HepG2 (cell line): ENCODE measurements around the gene ABCA8.

Source experiments
- ATF7-NPFF ChIP-seq: sonication (generic); formaldehyde crosslinking; IDR thresholded peaks from 2 replicates; pipeline ENCODE4 v1.8.1; 2023; ENCODE audit warnings: mild to moderate bottlenecking, low read depth, missing genetic modification reagents, moderate library complexity
- FOXM1 ChIP-seq: sonication (generic); formaldehyde crosslinking; IDR thresholded peaks from 2 replicates; pipeline ENCODE4 v1.5.0; 2020; ENCODE audit warnings: missing genetic modification reagents
- HDAC2 ChIP-seq: sonication (generic); formaldehyde crosslinking; IDR thresholded peaks from 2 replicates; pipeline ENCODE4 v1.4.0; 2020; ENCODE audit warnings: missing genetic modification reagents
- POLR2A ChIP-seq, 2 experiments: IDR thresholded peaks; 2 replicates each; pipeline ENCODE4 v1.6.1; 2011; ENCODE audit warnings: low read depth in 2 of 2, low read length in 2 of 2, mild to moderate bottlenecking in 1 of 2, moderate library complexity in 1 of 2; ENCODE audit not compliant: insufficient read depth in 1 of 2
- TAF1 ChIP-seq: sonication (generic); formaldehyde crosslinking; IDR thresholded peaks from 2 replicates; pipeline ENCODE4 v1.4.0; 2020; ENCODE audit warnings: missing genetic modification reagents
- TF ChIP-seq, protein P1 (sequence below): sonication (generic); formaldehyde crosslinking; IDR thresholded peaks from 2 replicates; pipeline ENCODE4 v1.5.1; 2020; ENCODE audit warnings: missing genetic modification reagents, mild to moderate bottlenecking, borderline replicate concordance
- TF ChIP-seq, protein P2 (sequence below): sonication (generic); formaldehyde crosslinking; IDR thresholded peaks from 2 replicates; pipeline ENCODE4 v1.4.0; 2020; ENCODE audit warnings: missing genetic modification reagents
- TF ChIP-seq, protein P3 (sequence below): sonication (generic); formaldehyde crosslinking; IDR thresholded peaks from 2 replicates; pipeline ENCODE4 v1.5.0; 2020; ENCODE audit warnings: mild to moderate bottlenecking, missing genetic modification reagents, moderate library complexity
- TF ChIP-seq, protein P4 (sequence below), 2 experiments: IDR thresholded peaks; 2 replicates each; pipeline ENCODE4 v1.6.1; 2011 to 2012; ENCODE audit warnings: low read length in 2 of 2, borderline replicate concordance in 1 of 2, low read depth in 1 of 2, mild to moderate bottlenecking in 1 of 2, moderate library complexity in 1 of 2
- TF ChIP-seq, protein P5 (sequence below): sonication (generic); formaldehyde crosslinking; IDR thresholded peaks from 2 replicates; pipeline ENCODE4 v1.5.0; 2020; ENCODE audit warnings: mild to moderate bottlenecking, missing genetic modification reagents

DNA sequence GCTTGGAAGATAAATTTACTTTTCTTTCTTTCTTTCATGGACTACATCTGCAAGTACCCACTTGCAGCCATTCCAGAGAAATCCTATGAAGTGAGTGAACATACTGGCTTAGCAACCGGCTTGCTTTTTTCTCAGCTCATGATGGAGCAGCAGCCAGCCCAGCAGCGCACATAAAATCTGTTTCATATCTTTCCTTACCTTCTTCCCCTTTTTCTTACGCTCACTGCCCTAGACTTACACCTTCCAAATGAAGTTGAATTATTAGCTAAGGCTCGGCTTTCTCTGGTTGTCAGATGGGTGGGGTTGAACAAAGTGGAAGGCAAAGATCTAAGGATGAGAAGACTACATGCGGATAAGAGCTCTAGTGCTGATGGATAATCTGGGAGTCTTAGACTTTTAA, 13.9 kb upstream of the ABCA8 start:
- TF ChIP-seq, protein P1, sequence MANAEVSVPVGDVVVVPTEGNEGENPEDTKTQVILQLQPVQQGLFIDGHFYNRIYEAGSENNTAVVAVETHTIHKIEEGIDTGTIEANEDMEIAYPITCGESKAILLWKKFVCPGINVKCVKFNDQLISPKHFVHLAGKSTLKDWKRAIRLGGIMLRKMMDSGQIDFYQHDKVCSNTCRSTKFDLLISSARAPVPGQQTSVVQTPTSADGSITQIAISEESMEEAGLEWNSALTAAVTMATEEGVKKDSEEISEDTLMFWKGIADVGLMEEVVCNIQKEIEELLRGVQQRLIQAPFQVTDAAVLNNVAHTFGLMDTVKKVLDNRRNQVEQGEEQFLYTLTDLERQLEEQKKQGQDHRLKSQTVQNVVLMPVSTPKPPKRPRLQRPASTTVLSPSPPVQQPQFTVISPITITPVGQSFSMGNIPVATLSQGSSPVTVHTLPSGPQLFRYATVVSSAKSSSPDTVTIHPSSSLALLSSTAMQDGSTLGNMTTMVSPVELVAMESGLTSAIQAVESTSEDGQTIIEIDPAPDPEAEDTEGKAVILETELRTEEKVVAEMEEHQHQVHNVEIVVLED (CRISPR knock-in tag), result no peak
- TF ChIP-seq FOXM1 (CRISPR knock-in tag), result no peak
- TF ChIP-seq, protein P2, sequence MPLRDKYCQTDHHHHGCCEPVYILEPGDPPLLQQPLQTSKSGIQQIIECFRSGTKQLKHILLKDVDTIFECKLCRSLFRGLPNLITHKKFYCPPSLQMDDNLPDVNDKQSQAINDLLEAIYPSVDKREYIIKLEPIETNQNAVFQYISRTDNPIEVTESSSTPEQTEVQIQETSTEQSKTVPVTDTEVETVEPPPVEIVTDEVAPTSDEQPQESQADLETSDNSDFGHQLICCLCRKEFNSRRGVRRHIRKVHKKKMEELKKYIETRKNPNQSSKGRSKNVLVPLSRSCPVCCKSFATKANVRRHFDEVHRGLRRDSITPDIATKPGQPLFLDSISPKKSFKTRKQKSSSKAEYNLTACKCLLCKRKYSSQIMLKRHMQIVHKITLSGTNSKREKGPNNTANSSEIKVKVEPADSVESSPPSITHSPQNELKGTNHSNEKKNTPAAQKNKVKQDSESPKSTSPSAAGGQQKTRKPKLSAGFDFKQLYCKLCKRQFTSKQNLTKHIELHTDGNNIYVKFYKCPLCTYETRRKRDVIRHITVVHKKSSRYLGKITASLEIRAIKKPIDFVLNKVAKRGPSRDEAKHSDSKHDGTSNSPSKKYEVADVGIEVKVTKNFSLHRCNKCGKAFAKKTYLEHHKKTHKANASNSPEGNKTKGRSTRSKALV (CRISPR knock-in tag), result no peak
- TF ChIP-seq, protein P3, sequence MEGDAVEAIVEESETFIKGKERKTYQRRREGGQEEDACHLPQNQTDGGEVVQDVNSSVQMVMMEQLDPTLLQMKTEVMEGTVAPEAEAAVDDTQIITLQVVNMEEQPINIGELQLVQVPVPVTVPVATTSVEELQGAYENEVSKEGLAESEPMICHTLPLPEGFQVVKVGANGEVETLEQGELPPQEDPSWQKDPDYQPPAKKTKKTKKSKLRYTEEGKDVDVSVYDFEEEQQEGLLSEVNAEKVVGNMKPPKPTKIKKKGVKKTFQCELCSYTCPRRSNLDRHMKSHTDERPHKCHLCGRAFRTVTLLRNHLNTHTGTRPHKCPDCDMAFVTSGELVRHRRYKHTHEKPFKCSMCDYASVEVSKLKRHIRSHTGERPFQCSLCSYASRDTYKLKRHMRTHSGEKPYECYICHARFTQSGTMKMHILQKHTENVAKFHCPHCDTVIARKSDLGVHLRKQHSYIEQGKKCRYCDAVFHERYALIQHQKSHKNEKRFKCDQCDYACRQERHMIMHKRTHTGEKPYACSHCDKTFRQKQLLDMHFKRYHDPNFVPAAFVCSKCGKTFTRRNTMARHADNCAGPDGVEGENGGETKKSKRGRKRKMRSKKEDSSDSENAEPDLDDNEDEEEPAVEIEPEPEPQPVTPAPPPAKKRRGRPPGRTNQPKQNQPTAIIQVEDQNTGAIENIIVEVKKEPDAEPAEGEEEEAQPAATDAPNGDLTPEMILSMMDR (CRISPR knock-in tag), result no peak
- TF ChIP-seq, protein P4, sequence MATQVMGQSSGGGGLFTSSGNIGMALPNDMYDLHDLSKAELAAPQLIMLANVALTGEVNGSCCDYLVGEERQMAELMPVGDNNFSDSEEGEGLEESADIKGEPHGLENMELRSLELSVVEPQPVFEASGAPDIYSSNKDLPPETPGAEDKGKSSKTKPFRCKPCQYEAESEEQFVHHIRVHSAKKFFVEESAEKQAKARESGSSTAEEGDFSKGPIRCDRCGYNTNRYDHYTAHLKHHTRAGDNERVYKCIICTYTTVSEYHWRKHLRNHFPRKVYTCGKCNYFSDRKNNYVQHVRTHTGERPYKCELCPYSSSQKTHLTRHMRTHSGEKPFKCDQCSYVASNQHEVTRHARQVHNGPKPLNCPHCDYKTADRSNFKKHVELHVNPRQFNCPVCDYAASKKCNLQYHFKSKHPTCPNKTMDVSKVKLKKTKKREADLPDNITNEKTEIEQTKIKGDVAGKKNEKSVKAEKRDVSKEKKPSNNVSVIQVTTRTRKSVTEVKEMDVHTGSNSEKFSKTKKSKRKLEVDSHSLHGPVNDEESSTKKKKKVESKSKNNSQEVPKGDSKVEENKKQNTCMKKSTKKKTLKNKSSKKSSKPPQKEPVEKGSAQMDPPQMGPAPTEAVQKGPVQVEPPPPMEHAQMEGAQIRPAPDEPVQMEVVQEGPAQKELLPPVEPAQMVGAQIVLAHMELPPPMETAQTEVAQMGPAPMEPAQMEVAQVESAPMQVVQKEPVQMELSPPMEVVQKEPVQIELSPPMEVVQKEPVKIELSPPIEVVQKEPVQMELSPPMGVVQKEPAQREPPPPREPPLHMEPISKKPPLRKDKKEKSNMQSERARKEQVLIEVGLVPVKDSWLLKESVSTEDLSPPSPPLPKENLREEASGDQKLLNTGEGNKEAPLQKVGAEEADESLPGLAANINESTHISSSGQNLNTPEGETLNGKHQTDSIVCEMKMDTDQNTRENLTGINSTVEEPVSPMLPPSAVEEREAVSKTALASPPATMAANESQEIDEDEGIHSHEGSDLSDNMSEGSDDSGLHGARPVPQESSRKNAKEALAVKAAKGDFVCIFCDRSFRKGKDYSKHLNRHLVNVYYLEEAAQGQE (IDR thresholded peaks at IDR 0.05; ENCODE audit: borderline replicate concordance in 1 of 2, low read depth in 1 of 2, low read length in 2 of 2), result no peak
- TF ChIP-seq, protein P5, sequence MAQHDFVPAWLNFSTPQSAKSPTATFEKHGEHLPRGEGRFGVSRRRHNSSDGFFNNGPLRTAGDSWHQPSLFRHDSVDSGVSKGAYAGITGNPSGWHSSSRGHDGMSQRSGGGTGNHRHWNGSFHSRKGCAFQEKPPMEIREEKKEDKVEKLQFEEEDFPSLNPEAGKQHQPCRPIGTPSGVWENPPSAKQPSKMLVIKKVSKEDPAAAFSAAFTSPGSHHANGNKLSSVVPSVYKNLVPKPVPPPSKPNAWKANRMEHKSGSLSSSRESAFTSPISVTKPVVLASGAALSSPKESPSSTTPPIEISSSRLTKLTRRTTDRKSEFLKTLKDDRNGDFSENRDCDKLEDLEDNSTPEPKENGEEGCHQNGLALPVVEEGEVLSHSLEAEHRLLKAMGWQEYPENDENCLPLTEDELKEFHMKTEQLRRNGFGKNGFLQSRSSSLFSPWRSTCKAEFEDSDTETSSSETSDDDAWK (CRISPR knock-in tag), result no peak
- TF ChIP-seq ATF7-NPFF, result no peak
- TF ChIP-seq HDAC2, result no peak
- no peak for TF ChIP-seq POLR2A (IDR thresholded peaks at IDR 0.05; ENCODE audit: insufficient read depth in 1 of 2, low read depth in 2 of 2, low read length in 2 of 2)
- TF ChIP-seq TAF1, result no peak
